Neural progenitor cell (in vitro differentiated cells): ENCODE data around the gene UQCR11. TPM values are rescaled to one million over a fixed set of nuclear protein-coding genes. Genes with fewer than 3 reads are reported as not detected.

ENCODE experiments used
- DNase-seq: peaks from one replicate; pipeline ENCODE4 v3.0.0-alpha.2; 2016; ENCODE audit warnings: low spot score
- H2AFZ ChIP-seq: fragments of 200-600 bp; sonication (generic); replicated peaks from 2 replicates; pipeline ENCODE4 v1.6.1; 2016; ENCODE audit warnings: antibody characterized with exemption
- H3F3A ChIP-seq: fragments of 200-600 bp; sonication (generic); 2 replicates; pipeline ENCODE4 v1.6.1; 2016; ENCODE audit warnings: antibody characterized with exemption, low read depth
- H3K27ac ChIP-seq: fragments of 200-600 bp; sonication (generic); 2 replicates; pipeline ENCODE4 v1.5.1; 2016; ENCODE audit warnings: mild to moderate bottlenecking
- H3K27me3 ChIP-seq: fragments of 200-600 bp; sonication (generic); 2 replicates; pipeline ENCODE4 v1.6.1; 2016; ENCODE audit warnings: mild to moderate bottlenecking, moderate library complexity
- H3K36me3 ChIP-seq: fragments of 200-600 bp; sonication (generic); 2 replicates; pipeline ENCODE4 v1.5.1; 2016
- H3K4me1 ChIP-seq: fragments of 200-600 bp; sonication (generic); 2 replicates; pipeline ENCODE4 v1.6.1; 2016; ENCODE audit warnings: mixed run types
- H3K4me2 ChIP-seq: fragments of 200-600 bp; sonication (generic); 2 replicates; pipeline ENCODE4 v1.6.1; 2016
- H3K4me3 ChIP-seq: fragments of 200-600 bp; sonication (generic); 2 replicates; pipeline ENCODE4 v1.5.1; 2016
- H3K79me2 ChIP-seq: fragments of 200-600 bp; sonication (generic); 2 replicates; pipeline ENCODE4 v1.6.1; 2016; ENCODE audit warnings: low read depth
- H3K9ac ChIP-seq: fragments of 200-600 bp; sonication (generic); 2 replicates; pipeline ENCODE4 v1.6.1; 2016
- H3K9me3 ChIP-seq: fragments of 200-600 bp; sonication (generic); 2 replicates; pipeline ENCODE4 v1.5.1; 2016; ENCODE audit warnings: low read depth
- H4K20me1 ChIP-seq: fragments of 200-600 bp; sonication (generic); 2 replicates; pipeline ENCODE4 v1.6.1; 2016; ENCODE audit warnings: low read depth
- H3K27ac Mint-ChIP-seq: 3 replicates; pipeline ENCODE4 v1.8.0; 2021; ENCODE audit warnings: mixed read lengths
- H3K27me3 Mint-ChIP-seq: 2 replicates; pipeline ENCODE4 v1.8.0; 2022; ENCODE audit warnings: low read depth, mild to moderate bottlenecking, inconsistent platforms, moderate library complexity, mixed read lengths; ENCODE audit not compliant: insufficient read depth
- H3K36me3 Mint-ChIP-seq: 3 replicates; pipeline ENCODE4 v1.8.0; 2021; ENCODE audit warnings: mixed read lengths
- H3K4me1 Mint-ChIP-seq: 3 replicates; pipeline ENCODE4 v1.8.0; 2021; ENCODE audit warnings: mixed read lengths
- H3K4me3 Mint-ChIP-seq: 3 replicates; pipeline ENCODE4 v1.8.0; 2021; ENCODE audit warnings: mild to moderate bottlenecking, moderate library complexity, mixed read lengths
- H3K9me3 Mint-ChIP-seq: 3 replicates; pipeline ENCODE4 v1.8.0; 2020; ENCODE audit warnings: mixed read lengths
- CTCF ChIP-seq: fragments of 200-600 bp; sonication (generic); IDR thresholded peaks from 2 replicates; pipeline ENCODE4 v1.5.1; 2017; ENCODE audit warnings: antibody characterized with exemption, mild to moderate bottlenecking
- EZH2 ChIP-seq: fragments of 200-600 bp; sonication (generic); IDR thresholded peaks from 2 replicates; pipeline ENCODE4 v1.6.1; 2017; ENCODE audit warnings: antibody characterized with exemption, mild to moderate bottlenecking, moderate library complexity
- EZH2phosphoT487 ChIP-seq: fragments of 200-600 bp; sonication (generic); IDR thresholded peaks from 2 replicates; pipeline ENCODE4 v1.6.1; 2017; ENCODE audit warnings: antibody characterized with exemption
- total RNA-seq: library from RNA; depleted of rRNA; stranded (reverse); fragments of >200 nt; gene quantifications from 2 replicates; pipeline ENCODE4 v1.2.3, GENCODE V29; 2015; ENCODE audit warnings: low replicate concordance

The UQCR11 gene
- total RNA-seq, 1 donor from 2014 or later = 37.4 TPM

GRCh38 chr19:1647501-1648458, 42.5 kb upstream of the UQCR11 start:
- no peaks in the 10 kb centered on the region for H3K9me3 ChIP-seq
- no peak for DNase-seq
- H3K4me1 ChIP-seq = peaks cover 9% of the 10 kb centered on the region
- Mint-ChIP-seq H3K4me3 (no peak overlapping the region), H3K27ac (no peak overlapping the region), H3K27me3 (peaks cover 5% of the 10 kb centered on the region), H3K36me3 (peaks cover 12% of the 10 kb centered on the region), H3K9me3 (no peaks in the 10 kb centered on the region), H3K4me1 (peaks cover 8% of the 10 kb centered on the region)
- no peak for TF ChIP-seq EZH2phosphoT487
- no peak for TF ChIP-seq CTCF
- TF ChIP-seq EZH2 = no peak
- no peak overlapping the region for H3K27ac ChIP-seq
- no peaks in the 10 kb centered on the region for H3K27me3 ChIP-seq
- peaks cover 6% of the 10 kb centered on the region for H3K36me3 ChIP-seq
- no peak overlapping the region for H3K9ac ChIP-seq
- H3F3A ChIP-seq = peaks cover 17% of the 10 kb centered on the region
- H3K4me3 ChIP-seq = no peak overlapping the region
- H3K79me2 ChIP-seq = peaks cover 93% of the 10 kb centered on the region
- H3K4me2 ChIP-seq = no peak overlapping the region
- no peak overlapping the region for H2AFZ ChIP-seq
- peaks cover 83% of the 10 kb centered on the region for H4K20me1 ChIP-seq

- peaks cover 92% of the 10 kb centered on the region for H4K20me1 ChIP-seq
- H3K27ac Mint-ChIP-seq = no peak overlapping the region
- peaks cover 6% of the 10 kb centered on the region for H3K36me3 ChIP-seq
These were observed 41.6 kb upstream of the UQCR11 start for GRCh38 chr19:1646659-1647453.

DNA sequence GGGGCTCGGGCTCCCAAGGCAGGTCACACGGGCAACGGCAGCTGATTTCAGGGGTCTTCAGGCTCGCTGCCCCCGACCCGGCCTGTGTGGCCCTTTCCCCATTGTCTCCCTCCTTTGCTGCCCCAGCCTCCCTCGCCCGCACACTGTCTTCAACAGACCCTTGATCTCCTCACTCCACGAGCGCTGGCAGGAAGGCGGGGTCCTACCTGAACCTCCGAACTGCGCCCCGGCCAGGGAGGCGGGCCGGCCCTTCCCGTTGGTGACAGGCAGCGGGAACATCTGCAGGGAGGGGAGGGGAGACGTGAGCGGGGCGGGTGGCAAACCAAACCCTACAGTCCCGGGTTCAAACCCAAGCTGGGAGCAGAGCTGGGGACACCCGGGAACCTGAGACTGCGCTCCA, 40.9 kb upstream of the UQCR11 start:
- peaks cover 11% of the 10 kb centered on the region for H3K27me3 Mint-ChIP-seq
- no peak overlapping the region for H2AFZ ChIP-seq
- H3K27ac ChIP-seq = no peak overlapping the region

More at GRCh38 chr19:1646659-1647453, 41.6 kb upstream of the UQCR11 start:
- no peak for DNase-seq
- H3K27ac ChIP-seq = no peak overlapping the region
- H3K4me3 ChIP-seq = no peak overlapping the region
- no peak for TF ChIP-seq EZH2phosphoT487
- TF ChIP-seq EZH2 = no peak
- peaks cover 8% of the 10 kb centered on the region for H3K27me3 Mint-ChIP-seq
- no peak overlapping the region for H3K9ac ChIP-seq
- peaks cover 10% of the 10 kb centered on the region for H3K4me1 Mint-ChIP-seq
- peak overlapping the region; percentile 35 for H3K4me3 Mint-ChIP-seq
- H3K4me2 ChIP-seq = no peak overlapping the region
- peaks cover 9% of the 10 kb centered on the region for H3K4me1 ChIP-seq
- H3K9me3 ChIP-seq = no peaks in the 10 kb centered on the region
- peaks cover 14% of the 10 kb centered on the region for H3K36me3 Mint-ChIP-seq
- H3K79me2 ChIP-seq = peaks cover 100% of the 10 kb centered on the region
- H3K27me3 ChIP-seq = no peaks in the 10 kb centered on the region
- H3F3A ChIP-seq = peaks cover 18% of the 10 kb centered on the region
- H3K9me3 Mint-ChIP-seq = peaks cover 2% of the 10 kb centered on the region
- H2AFZ ChIP-seq = no peak overlapping the region

More for the DNA sequence above, 40.9 kb upstream of the UQCR11 start:
- Mint-ChIP-seq H3K4me1 (peaks cover 10% of the 10 kb centered on the region), H3K4me3 (no peak overlapping the region), H3K27ac (no peak overlapping the region), H3K9me3 (peaks cover 2% of the 10 kb centered on the region), H3K36me3 (peaks cover 16% of the 10 kb centered on the region)
- Histone ChIP-seq H3K27me3 (no peaks in the 10 kb centered on the region), H3F3A (peaks cover 11% of the 10 kb centered on the region), H3K36me3 (peaks cover 6% of the 10 kb centered on the region), H3K4me2 (no peak overlapping the region), H3K4me1 (peaks cover 9% of the 10 kb centered on the region), H4K20me1 (peaks cover 99% of the 10 kb centered on the region), H3K9me3 (no peaks in the 10 kb centered on the region), H3K9ac (no peak overlapping the region), H3K79me2 (peaks cover 100% of the 10 kb centered on the region), H3K4me3 (no peak overlapping the region)
- no peak for TF ChIP-seq EZH2phosphoT487
- TF ChIP-seq EZH2 = no peak
- TF ChIP-seq CTCF = no peak
- DNase-seq = no peak
